ENCODE results near the gene ACBD7.

ACBD7 gene

DNA sequence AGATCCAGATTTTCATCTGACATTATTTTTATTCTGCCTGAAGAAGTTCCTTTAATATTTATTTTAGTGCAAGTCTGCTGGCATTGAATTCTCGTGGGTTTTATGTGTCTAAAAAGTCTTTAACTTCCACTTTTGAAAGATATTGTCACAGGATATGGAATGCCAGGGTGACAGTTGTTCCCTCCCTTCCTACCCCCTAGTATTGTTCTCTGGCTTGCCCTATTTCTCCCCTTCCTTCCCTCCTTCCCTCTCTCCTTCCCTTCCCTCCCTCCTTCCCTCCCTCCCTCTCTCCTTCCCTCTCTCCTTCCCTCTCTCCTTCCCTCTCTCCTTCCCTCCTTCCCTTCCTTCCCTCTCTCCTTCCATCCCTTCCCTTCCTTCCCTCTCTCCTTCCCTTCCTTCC is 29.9 kb downstream of the ACBD7 start:
- TF ChIP-seq, protein P1, sequence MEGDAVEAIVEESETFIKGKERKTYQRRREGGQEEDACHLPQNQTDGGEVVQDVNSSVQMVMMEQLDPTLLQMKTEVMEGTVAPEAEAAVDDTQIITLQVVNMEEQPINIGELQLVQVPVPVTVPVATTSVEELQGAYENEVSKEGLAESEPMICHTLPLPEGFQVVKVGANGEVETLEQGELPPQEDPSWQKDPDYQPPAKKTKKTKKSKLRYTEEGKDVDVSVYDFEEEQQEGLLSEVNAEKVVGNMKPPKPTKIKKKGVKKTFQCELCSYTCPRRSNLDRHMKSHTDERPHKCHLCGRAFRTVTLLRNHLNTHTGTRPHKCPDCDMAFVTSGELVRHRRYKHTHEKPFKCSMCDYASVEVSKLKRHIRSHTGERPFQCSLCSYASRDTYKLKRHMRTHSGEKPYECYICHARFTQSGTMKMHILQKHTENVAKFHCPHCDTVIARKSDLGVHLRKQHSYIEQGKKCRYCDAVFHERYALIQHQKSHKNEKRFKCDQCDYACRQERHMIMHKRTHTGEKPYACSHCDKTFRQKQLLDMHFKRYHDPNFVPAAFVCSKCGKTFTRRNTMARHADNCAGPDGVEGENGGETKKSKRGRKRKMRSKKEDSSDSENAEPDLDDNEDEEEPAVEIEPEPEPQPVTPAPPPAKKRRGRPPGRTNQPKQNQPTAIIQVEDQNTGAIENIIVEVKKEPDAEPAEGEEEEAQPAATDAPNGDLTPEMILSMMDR (IDR thresholded peaks at IDR 0.05; ENCODE audit: low read depth, low read length) = no peak
- in situ Hi-C loops (cut with HindIII; ENCODE audit: low sequenced_read_pairs) = no loop called here
- DNase-seq (ENCODE audit: low read depth, low spot score) = no peak
- H3K4me3 ChIP-seq (ENCODE audit: low read depth, low read length) = no peak overlapping the region

DNA sequence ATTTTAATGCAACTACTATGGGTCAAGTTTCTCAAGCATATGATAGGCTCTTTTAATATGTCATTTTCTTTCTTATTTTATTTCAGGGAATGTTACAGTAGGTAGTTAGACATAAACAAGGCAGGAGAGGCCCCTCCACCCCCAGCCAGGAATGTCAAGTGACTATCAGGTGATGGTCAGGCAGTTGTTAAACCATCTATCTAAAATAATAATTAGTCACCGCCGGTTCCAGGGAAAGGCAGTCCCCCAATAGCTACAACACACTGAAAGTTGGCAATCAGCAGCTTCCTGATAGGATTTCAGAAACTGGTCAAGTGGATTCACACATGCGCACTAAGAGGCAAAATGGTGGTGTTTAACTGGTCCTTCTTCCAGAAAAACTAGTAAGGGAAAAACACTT is 35.5 kb downstream of the ACBD7 start:
- H3K4me3 ChIP-seq (ENCODE audit: low read depth, low read length) = no peak overlapping the region
- TF ChIP-seq, protein P1 (IDR thresholded peaks at IDR 0.05; ENCODE audit: low read depth, low read length) = no peak
- DNase-seq (ENCODE audit: low read depth, low spot score) = no peak
- in situ Hi-C loops (cut with HindIII; ENCODE audit: low sequenced_read_pairs) = no loop called here

DNA sequence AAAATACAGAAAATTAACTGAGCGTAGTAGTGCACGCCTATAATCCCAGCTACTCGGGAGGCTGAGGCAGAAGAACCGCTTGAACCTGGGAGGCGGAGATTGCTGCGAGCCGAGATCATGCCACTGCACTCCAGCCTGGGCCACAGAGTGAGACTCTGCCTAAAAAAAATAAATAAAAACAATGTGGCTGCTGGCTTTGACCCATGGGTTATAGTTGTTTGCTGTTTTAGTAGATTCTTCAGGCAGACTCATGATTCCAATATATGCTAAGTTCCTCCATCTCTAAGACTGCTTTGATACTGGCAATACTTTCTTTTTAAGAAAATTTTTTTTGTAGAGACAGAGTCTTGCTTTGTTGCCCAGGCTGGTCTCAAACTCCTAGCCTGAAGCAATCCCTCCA is 36.5 kb downstream of the ACBD7 start:
- TF ChIP-seq, protein P1 (IDR thresholded peaks at IDR 0.05; ENCODE audit: low read depth, low read length) = no peak
- no peak overlapping the region for H3K4me3 ChIP-seq (ENCODE audit: low read depth, low read length)
- DNase-seq (ENCODE audit: low read depth, low spot score) = peak; percentile 65
- in situ Hi-C loops (cut with HindIII; ENCODE audit: low sequenced_read_pairs) = no loop called here

DNA sequence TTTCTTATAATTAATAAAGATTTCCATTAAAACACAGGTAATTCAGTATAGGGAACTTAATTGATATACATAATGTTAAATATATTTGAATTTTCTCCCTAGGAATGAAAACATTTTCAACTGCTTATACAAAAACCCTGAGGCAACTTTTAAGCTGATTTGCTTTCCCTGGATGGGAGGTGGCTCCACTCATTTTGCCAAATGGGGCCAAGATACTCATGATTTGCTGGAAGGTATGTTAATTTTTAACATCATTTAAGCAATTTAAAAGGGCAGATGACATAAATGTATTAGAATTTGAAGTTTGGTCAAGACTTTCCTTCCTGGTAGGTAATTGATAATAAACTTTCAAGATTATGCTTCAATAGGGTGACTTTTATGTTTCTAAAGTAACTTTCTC is 39.0 kb downstream of the ACBD7 start:
- TF ChIP-seq, protein P1 (IDR thresholded peaks at IDR 0.05; ENCODE audit: low read depth, low read length) = no peak
- no peak for DNase-seq (ENCODE audit: low read depth, low spot score)
- no peak overlapping the region for H3K4me3 ChIP-seq (ENCODE audit: low read depth, low read length)
- in situ Hi-C loops (cut with HindIII; ENCODE audit: low sequenced_read_pairs) = no loop called here

DNA sequence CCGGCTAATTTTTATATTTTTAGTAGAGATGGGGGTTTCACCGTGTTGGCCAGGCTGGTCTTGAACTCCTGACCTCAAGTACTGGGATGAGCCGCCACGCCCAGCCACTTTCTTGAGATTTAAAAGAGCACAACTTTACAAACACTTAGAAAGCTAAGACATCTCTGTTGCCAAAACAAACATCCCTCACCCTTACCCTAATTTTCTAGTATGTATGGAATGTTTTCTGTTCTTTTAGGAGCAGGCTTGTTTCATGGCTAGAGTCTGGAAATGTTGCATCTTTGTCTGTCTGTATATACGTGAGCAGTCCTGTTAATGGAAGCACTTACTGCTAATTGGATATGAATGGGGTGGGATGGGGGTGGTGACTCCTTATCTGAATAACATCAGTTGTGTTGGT is 42.0 kb downstream of the ACBD7 start:
- in situ Hi-C loops (cut with HindIII; ENCODE audit: low sequenced_read_pairs) = no loop called here
- H3K4me3 ChIP-seq (ENCODE audit: low read depth, low read length) = no peak overlapping the region
- DNase-seq (ENCODE audit: low read depth, low spot score) = peak; percentile 84
- TF ChIP-seq, protein P1 (IDR thresholded peaks at IDR 0.05; ENCODE audit: low read depth, low read length) = no peak

DNA sequence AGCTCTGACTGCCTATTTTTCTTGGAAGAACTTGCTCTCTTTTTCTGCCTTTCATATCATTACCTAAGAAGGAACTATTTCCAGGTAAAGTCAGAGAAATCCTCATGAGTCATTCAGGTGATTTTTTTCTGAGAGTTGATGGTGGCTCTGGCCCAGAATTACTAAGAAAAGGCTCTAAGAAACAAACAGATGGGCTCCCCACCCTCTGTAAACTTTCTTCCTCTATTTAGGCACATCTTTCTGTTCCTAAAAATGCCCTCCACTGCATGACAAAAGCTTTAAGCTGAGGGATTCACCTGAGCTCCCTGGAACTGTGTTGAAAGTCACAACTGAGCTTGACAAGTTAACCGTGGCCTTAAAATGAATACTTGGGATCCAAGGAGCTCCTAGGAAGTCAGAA is 43.2 kb downstream of the ACBD7 start:
- TF ChIP-seq, protein P1 (IDR thresholded peaks at IDR 0.05; ENCODE audit: low read depth, low read length) = no peak
- in situ Hi-C loops (cut with HindIII; ENCODE audit: low sequenced_read_pairs) = no loop called here
- no peak for DNase-seq (ENCODE audit: low read depth, low spot score)
- H3K4me3 ChIP-seq (ENCODE audit: low read depth, low read length) = peak overlapping the region; percentile 8

DNA sequence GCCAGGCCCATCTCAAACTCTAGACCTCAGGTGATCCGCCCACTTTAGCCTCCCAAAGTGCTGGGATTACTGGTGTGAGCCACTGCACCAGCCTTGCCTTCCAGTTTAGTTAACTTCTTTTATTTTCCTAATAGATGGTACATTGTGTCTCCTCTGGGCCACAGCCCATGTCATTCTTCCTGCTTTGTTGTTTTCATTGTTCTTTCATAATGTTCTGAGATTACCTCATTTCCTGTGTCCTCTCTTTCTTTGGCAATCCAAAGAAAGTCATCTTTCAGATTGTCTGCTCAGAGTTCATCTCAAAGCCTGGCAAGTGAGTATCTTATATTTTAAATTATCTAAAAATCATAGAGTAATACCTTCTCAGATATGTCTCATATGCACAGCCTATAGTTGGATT is 44.9 kb downstream of the ACBD7 start, which contains the start of gene OLAH:
Gene OLAH, plus strand, starts transcription at position 270 of the 400 bp plus-strand sequence. CDS start 3,346 bp downstream, outside the sequence.
- TF ChIP-seq, protein P1 (IDR thresholded peaks at IDR 0.05; ENCODE audit: low read depth, low read length) = no peak
- H3K4me3 ChIP-seq (ENCODE audit: low read depth, low read length) = peak within 1 kb of the TSS; percentile 20
- DNase-seq (ENCODE audit: low read depth, low spot score) = peak; percentile 40
- in situ Hi-C loops (cut with HindIII; ENCODE audit: low sequenced_read_pairs) = no loop called here
